NCI-H82 (cell line): ENCODE results near the gene EEFSEC.

Experiments used
- DNase-seq: peaks from one replicate; lab custom pipeline; 2025; lab: John Stamatoyannopoulos, UW

EEFSEC gene

GRCh38 chr3:128427175-128427857, 274.0 kb downstream of the EEFSEC start:
- no peak for DNase-seq

- no peak for DNase-seq
Measured at GRCh38 chr3:128427872-128428822, 274.9 kb downstream of the EEFSEC start.

- DNase-seq, result no peak
Measured at GRCh38 chr3:128429275-128429674, 276.0 kb downstream of the EEFSEC start.

GRCh38 chr3:128429751-128430150, 276.5 kb downstream of the EEFSEC start:
- DNase-seq, result no peak

GRCh38 chr3:128430301-128430700, 277.0 kb downstream of the EEFSEC start:
- no peak for DNase-seq

GRCh38 chr3:128430731-128431130, 277.4 kb downstream of the EEFSEC start:
- no peak for DNase-seq

- DNase-seq, result no peak
Measured at GRCh38 chr3:128431803-128432300, 278.6 kb downstream of the EEFSEC start.

GRCh38 chr3:128432301-128432970, 279.2 kb downstream of the EEFSEC start:
- no peak for DNase-seq

GRCh38 chr3:128432971-128433836, 279.9 kb downstream of the EEFSEC start:
- DNase-seq, result peak; percentile 35

GRCh38 chr3:128433837-128434165, 280.5 kb downstream of the EEFSEC start:
- no peak for DNase-seq

- no peak for DNase-seq
Measured at GRCh38 chr3:128434524-128434923, 281.2 kb downstream of the EEFSEC start.

- DNase-seq, result no peak
Measured at GRCh38 chr3:128435058-128435457, 281.8 kb downstream of the EEFSEC start.

- no peak for DNase-seq
Measured at GRCh38 chr3:128435561-128435960, 282.3 kb downstream of the EEFSEC start.

GRCh38 chr3:128436214-128436613, 282.9 kb downstream of the EEFSEC start:
- no peak for DNase-seq

- peak; percentile 59 for DNase-seq
Measured at GRCh38 chr3:128438488-128439072, 285.3 kb downstream of the EEFSEC start.

- DNase-seq, result no peak
Measured at GRCh38 chr3:128439226-128439625, 285.9 kb downstream of the EEFSEC start.

- DNase-seq, result no peak
Measured at GRCh38 chr3:128442070-128442469, 288.8 kb downstream of the EEFSEC start.

GRCh38 chr3:128442949-128443348, 289.7 kb downstream of the EEFSEC start:
- no peak for DNase-seq

GRCh38 chr3:128443771-128444170, 290.5 kb downstream of the EEFSEC start:
- no peak for DNase-seq

GRCh38 chr3:128445357-128445756, 292.1 kb downstream of the EEFSEC start:
- DNase-seq, result no peak

- DNase-seq, result no peak
Measured at GRCh38 chr3:128446821-128447220, 293.5 kb downstream of the EEFSEC start.
